Mucosa of rectum (tissue), 2 donors: ENCODE measurements around the gene P2RX4.
"Not testable (repeated sequence)": the region's sequence is repeated elsewhere in the genome, so short reads cannot be mapped to it uniquely, and the experiment has no call there.

Experiments used
- H3K27ac ChIP-seq, 2 donors: one replicate each; pipeline ENCODE4 v1.7.0; 2013; ENCODE audit warnings: inconsistent platforms in 2 of 2, low read depth in 2 of 2, low read length in 2 of 2
- H3K27me3 ChIP-seq, 2 donors: one replicate each; pipeline ENCODE4 v1.7.0; 2013; ENCODE audit warnings: low read length in 2 of 2; ENCODE audit not compliant: control insufficient read depth in 2 of 2, insufficient read depth in 2 of 2
- H3K36me3 ChIP-seq, 2 donors: one replicate each; pipeline ENCODE4 v1.7.0; 2013; ENCODE audit warnings: low read length in 2 of 2; ENCODE audit not compliant: control insufficient read depth in 2 of 2, insufficient read depth in 2 of 2
- H3K4me1 ChIP-seq, 2 donors: one replicate each; pipeline ENCODE4 v1.7.0; 2013; ENCODE audit warnings: low read length in 2 of 2, mild to moderate bottlenecking in 1 of 2; ENCODE audit not compliant: control insufficient read depth in 2 of 2, insufficient read depth in 2 of 2
- H3K4me3 ChIP-seq, 2 donors: one replicate each; pipeline ENCODE4 v1.7.0; 2013; ENCODE audit warnings: low read length in 2 of 2
- H3K9ac ChIP-seq, 2 donors: one replicate each; pipeline ENCODE4 v1.7.0; 2013; ENCODE audit warnings: low read length in 2 of 2, low read depth in 1 of 2, mild to moderate bottlenecking in 1 of 2
- H3K9me3 ChIP-seq, 2 donors: one replicate each; pipeline ENCODE4 v1.7.0; 2013; ENCODE audit warnings: low read length in 2 of 2; ENCODE audit not compliant: control insufficient read depth in 2 of 2
- donor health status: healthy.
- donor health status: Normal muscosa, but diverticular disease.

The P2RX4 gene

GRCh38 chr12:121209624-121210572 lies at the start of gene P2RX4:
P2RX4 (plus strand) TSS chr12:121210129; CDS start chr12:121210165, 36 bp downstream.
- Histone ChIP-seq H3K27me3 (no peaks in the 10 kb centered on the region), H3K4me1 (peaks cover 8 to 18% of the 10 kb centered on the region in 2 donors), H3K36me3 (peaks cover 0 to 4% of the 10 kb centered on the region in 2 donors), H3K9ac (peak within 1 kb of the TSS; percentile 90 to 97), H3K4me3 (peak within 1 kb of the TSS; percentile 89 to 93), H3K27ac (peak within 1 kb of the TSS; percentile 93 to 94), H3K9me3 (no peaks in the 10 kb centered on the region)

GRCh38 chr12:121162384-121162783 lies 47.5 kb upstream of the P2RX4 start:
- H3K9ac ChIP-seq, result no peak overlapping the region
- no peak overlapping the region for H3K4me3 ChIP-seq
- H3K27ac ChIP-seq, result no peak overlapping the region
- H3K4me1 ChIP-seq, result no peaks in the 10 kb centered on the region
- peaks cover 0 to 4% of the 10 kb centered on the region in 2 donors for H3K27me3 ChIP-seq
- H3K36me3 ChIP-seq, result peaks cover 0 to 8% of the 10 kb centered on the region in 2 donors
- peaks cover 0 to 2% of the 10 kb centered on the region in 2 donors for H3K9me3 ChIP-seq

DNA sequence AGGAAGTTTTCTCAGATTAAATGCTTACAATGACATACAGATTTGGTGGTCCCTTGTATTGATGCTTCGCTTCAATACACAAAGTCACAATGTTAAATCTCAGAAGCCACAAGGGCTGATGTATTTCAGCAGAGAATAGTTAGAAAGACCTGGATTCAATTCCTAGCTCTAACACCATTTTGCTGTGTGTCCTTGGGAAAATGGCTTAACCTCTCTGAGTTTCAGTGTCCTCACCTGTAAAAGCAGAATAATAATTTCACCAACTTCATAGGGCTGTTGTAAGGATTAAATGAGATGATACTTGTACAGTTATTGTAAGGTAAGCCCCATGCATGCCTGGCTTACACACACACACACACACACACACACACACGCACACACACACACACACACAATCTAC lies 46.9 kb upstream of the P2RX4 start:
- no peaks in the 10 kb centered on the region for H3K4me1 ChIP-seq
- peaks cover 0 to 8% of the 10 kb centered on the region in 2 donors for H3K36me3 ChIP-seq
- H3K27ac ChIP-seq, result no peak overlapping the region
- H3K9me3 ChIP-seq, result peaks cover 0 to 2% of the 10 kb centered on the region in 2 donors
- peaks cover 0 to 4% of the 10 kb centered on the region in 2 donors for H3K27me3 ChIP-seq
- no peak overlapping the region for H3K4me3 ChIP-seq
- H3K9ac ChIP-seq, result no peak overlapping the region

DNA sequence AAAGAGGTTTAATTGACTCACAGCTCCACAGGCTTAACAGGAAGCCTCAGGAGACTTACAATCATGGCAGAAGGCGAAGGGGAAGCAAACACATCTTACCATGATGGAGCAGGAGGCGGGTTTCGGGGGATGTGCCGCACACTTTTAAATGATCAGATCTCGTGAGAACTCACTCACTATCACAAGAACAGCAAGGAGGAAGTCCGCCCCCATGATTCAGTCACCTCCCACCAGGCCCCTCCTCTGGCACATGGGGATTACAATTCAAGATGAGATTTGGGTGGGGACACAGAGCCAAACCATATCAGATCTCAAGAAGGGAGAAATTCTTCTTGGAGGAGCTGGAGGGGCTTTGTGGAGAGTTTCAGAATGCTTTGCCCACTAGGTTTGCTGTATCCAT lies 45.1 kb upstream of the P2RX4 start:
- not testable (repeated sequence) for H3K4me3 ChIP-seq, H3K27ac ChIP-seq, H3K9me3 ChIP-seq, H3K36me3 ChIP-seq, H3K9ac ChIP-seq, H3K4me1 ChIP-seq, H3K27me3 ChIP-seq

- Histone ChIP-seq H3K4me1 (no peaks in the 10 kb centered on the region), H3K27ac (no peak overlapping the region), H3K4me3 (no peak overlapping the region)
Measured at GRCh38 chr12:121165316-121165715, 44.6 kb upstream of the P2RX4 start.

DNA sequence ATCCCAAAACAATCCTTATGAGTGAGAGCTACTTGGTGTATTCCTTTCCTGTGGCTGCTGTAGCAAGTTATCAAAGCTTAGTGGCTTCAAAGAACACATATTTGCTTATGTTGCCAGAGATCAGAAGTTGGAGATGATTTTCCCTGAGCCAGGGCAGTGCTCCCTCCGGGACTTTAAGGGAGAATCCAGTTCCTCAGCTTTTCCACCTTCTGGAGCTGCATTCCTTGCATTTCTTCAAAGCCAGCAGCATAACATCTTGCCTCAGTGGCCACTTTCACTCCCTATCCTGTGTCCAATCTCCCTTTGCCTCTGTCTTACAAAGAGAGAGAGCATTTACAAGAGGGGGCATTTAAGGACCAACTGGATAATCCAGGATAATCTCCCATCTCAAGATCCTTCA lies 43.6 kb upstream of the P2RX4 start:
- Histone ChIP-seq H3K27me3 (peaks cover 0 to 4% of the 10 kb centered on the region in 2 donors), H3K9ac (no peak overlapping the region), H3K9me3 (no peaks in the 10 kb centered on the region), H3K4me1 (no peaks in the 10 kb centered on the region), H3K4me3 (no peak overlapping the region), H3K27ac (no peak overlapping the region), H3K36me3 (peaks cover 0 to 5% of the 10 kb centered on the region in 2 donors)

More at GRCh38 chr12:121165316-121165715, 44.6 kb upstream of the P2RX4 start:
- Histone ChIP-seq H3K9me3 (no peaks in the 10 kb centered on the region), H3K36me3 (peaks cover 0 to 8% of the 10 kb centered on the region in 2 donors), H3K27me3 (peaks cover 0 to 4% of the 10 kb centered on the region in 2 donors), H3K9ac (no peak overlapping the region)

DNA sequence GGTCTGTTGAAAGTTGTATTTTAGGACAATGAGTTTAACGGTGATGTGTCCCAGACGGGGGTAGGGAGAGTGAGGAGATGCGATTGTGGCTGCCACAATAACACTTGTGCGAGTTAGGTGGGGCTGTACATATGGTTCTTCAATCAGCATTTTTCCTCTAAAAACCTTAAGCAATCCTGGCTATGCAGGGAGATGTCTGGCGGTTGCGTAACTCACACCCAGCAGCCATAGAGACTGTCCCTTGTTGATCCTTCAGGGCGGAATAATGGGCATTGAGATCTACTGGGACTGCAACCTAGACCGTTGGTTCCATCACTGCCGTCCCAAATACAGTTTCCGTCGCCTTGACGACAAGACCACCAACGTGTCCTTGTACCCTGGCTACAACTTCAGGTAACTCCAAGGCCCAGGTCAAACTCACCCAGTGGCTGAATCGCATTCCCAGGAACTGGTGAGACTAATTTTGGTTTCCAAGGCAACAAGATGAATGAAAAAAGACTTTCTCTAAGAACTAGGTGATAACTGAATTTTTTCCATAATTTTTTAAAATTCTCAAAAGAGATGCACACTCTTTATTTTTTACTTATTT lies 42.6 kb upstream of the P2RX4 start:
- Histone ChIP-seq H3K4me1 (no peaks in the 10 kb centered on the region), H3K27ac (no peak overlapping the region), H3K36me3 (peaks cover 0 to 5% of the 10 kb centered on the region in 2 donors)

GRCh38 chr12:121167951-121168350 lies 42.0 kb upstream of the P2RX4 start:
- H3K9me3 ChIP-seq, result no peaks in the 10 kb centered on the region
- H3K9ac ChIP-seq, result no peak overlapping the region
- no peaks in the 10 kb centered on the region for H3K4me1 ChIP-seq
- peaks cover 0 to 4% of the 10 kb centered on the region in 2 donors for H3K27me3 ChIP-seq
- H3K4me3 ChIP-seq, result no peak overlapping the region
- peaks cover 0 to 5% of the 10 kb centered on the region in 2 donors for H3K36me3 ChIP-seq
- H3K27ac ChIP-seq, result no peak overlapping the region

More for the DNA sequence above, 42.6 kb upstream of the P2RX4 start:
- no peaks in the 10 kb centered on the region for H3K9me3 ChIP-seq
- no peak overlapping the region for H3K9ac ChIP-seq
- H3K4me3 ChIP-seq, result no peak overlapping the region
- peaks cover 0 to 4% of the 10 kb centered on the region in 2 donors for H3K27me3 ChIP-seq

GRCh38 chr12:121170151-121170550 lies 39.8 kb upstream of the P2RX4 start:
- no peaks in the 10 kb centered on the region for H3K27me3 ChIP-seq
- H3K9me3 ChIP-seq, result no peaks in the 10 kb centered on the region
- no peak overlapping the region for H3K9ac ChIP-seq
- no peak overlapping the region for H3K4me3 ChIP-seq
- no peak overlapping the region for H3K27ac ChIP-seq
- no peaks in the 10 kb centered on the region for H3K4me1 ChIP-seq
- peaks cover 0 to 5% of the 10 kb centered on the region in 2 donors for H3K36me3 ChIP-seq

DNA sequence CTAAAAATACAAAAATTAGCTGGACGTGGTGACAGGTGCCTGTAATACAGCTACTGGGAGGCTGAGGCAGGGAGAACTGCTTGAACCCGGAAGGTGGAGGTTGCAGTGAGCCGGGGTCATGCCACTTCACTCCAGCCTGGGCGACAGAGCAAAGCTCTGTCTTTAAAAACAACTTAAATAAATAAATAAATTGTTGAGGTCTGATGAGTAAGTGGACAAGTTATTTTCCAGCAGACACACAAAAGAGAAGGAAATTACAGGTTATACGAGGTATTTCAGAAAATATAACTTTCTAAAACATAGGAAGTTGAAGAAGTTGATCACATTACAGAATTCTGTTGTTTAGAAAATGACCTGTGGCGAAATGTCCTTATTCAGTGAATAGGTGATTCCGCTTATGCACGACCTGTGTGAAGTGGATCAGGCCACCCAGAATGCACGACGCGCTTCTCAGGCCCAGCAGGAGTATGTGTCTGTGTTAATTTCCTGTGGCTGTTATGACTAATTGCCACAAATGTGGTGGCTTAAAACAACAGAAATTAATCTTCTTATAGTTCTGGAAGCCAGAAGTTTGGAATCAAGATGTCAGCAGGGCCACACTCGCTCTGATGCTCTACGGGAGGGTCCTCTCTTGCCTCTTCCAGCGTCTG lies 39.2 kb upstream of the P2RX4 start:
- Histone ChIP-seq H3K27ac (no peak overlapping the region), H3K4me1 (no peaks in the 10 kb centered on the region), H3K4me3 (no peak overlapping the region), H3K9me3 (no peaks in the 10 kb centered on the region), H3K36me3 (peaks cover 0 to 5% of the 10 kb centered on the region in 2 donors), H3K27me3 (no peaks in the 10 kb centered on the region), H3K9ac (no peak overlapping the region)
